K562 (cell line): ENCODE data around the gene NABP2. TPM values are rescaled to one million over a fixed set of nuclear protein-coding genes. Genes with fewer than 3 reads are reported as not detected.

Source experiments
- AFF4 ChIP-seq: sonication (generic); formaldehyde crosslinking; IDR thresholded peaks from 2 replicates; pipeline ENCODE4 v1.8.0; 2023; ENCODE audit warnings: mild to moderate bottlenecking, missing genetic modification reagents
- CC2D1A ChIP-seq: fragments of 450-650 bp; IDR thresholded peaks from 2 replicates; pipeline ENCODE4 v1.6.1; 2017; ENCODE audit warnings: mild to moderate bottlenecking
- CHD1 ChIP-seq: fragments of 200-600 bp; sonication (generic); IDR thresholded peaks from one replicate; pipeline ENCODE4 v1.6.1; 2012; ENCODE audit warnings: mild to moderate bottlenecking, moderate library complexity, low read length, inconsistent platforms
- CREB3L1 ChIP-seq: fragments of 450-650 bp; IDR thresholded peaks from 2 replicates; pipeline ENCODE4 v1.6.1; 2014; ENCODE audit warnings: low read depth, mild to moderate bottlenecking, moderate library complexity, borderline replicate concordance
- DEAF1 ChIP-seq: fragments of 450-650 bp; formaldehyde crosslinking; IDR thresholded peaks from 2 replicates; pipeline ENCODE4 v1.4.0; 2020; ENCODE audit warnings: mild to moderate bottlenecking, moderate library complexity
- DIDO1 ChIP-seq: fragments of 450-650 bp; IDR thresholded peaks from 2 replicates; pipeline ENCODE4 v1.6.1; 2016; ENCODE audit warnings: low read depth, missing biosample characterization, missing genetic modification characterization
- ID3 ChIP-seq, 2 experiments: fragments of 250-450 bp in 1 of 2; fragments of 450-650 bp in 1 of 2; sonication (Bioruptor Pico) in 1 of 2; IDR thresholded peaks; 2 replicates each; pipeline versions ENCODE4 v1.6.1 to v1.8.0; 2016 to 2021; ENCODE audit warnings: mild to moderate bottlenecking in 2 of 2, moderate library complexity in 2 of 2, missing compliant biosample characterization in 1 of 2, missing genetic modification characterization in 1 of 2
- L3MBTL2 ChIP-seq: fragments of 450-650 bp; IDR thresholded peaks from 2 replicates; pipeline ENCODE4 v1.6.1; 2016; ENCODE audit warnings: mild to moderate bottlenecking, moderate library complexity
- NUFIP1 ChIP-seq: fragments of 450-650 bp; IDR thresholded peaks from 2 replicates; pipeline ENCODE4 v1.6.1; 2018; ENCODE audit not compliant: partially characterized antibody
- POLR3A ChIP-seq: IDR thresholded peaks from 2 replicates; pipeline ENCODE4 v1.6.1; 2011; ENCODE audit warnings: borderline replicate concordance, mild to moderate bottlenecking, moderate library complexity; ENCODE audit not compliant: insufficient read length, insufficient read depth; ENCODE audit errors: extremely low read depth
- PRPF4 ChIP-seq: fragments of 200-400 bp; formaldehyde crosslinking; IDR thresholded peaks from one replicate; pipeline ENCODE4 v1.6.1; 2017; ENCODE audit warnings: low read length, low read depth, mild to moderate bottlenecking; ENCODE audit not compliant: insufficient read depth, poor library complexity, severe bottlenecking
- ZNF133 ChIP-seq: fragments of 250-450 bp; sonication (Bioruptor Pico); IDR thresholded peaks from 2 replicates; pipeline ENCODE4 v1.4.0; 2020; ENCODE audit warnings: mild to moderate bottlenecking
- ZNF277 ChIP-seq: fragments of 250-450 bp; sonication (Bioruptor Pico); IDR thresholded peaks from 2 replicates; pipeline ENCODE4 v1.8.0; 2022; ENCODE audit warnings: inconsistent platforms, mild to moderate bottlenecking, moderate library complexity, borderline replicate concordance
- ZNF408 ChIP-seq: fragments of 250-450 bp; sonication (Bioruptor Pico); IDR thresholded peaks from 2 replicates; pipeline ENCODE4 v1.4.0; 2020; ENCODE audit warnings: low read depth, mild to moderate bottlenecking, moderate library complexity
- ZNF436 ChIP-seq: fragments of 250-450, 450-650 bp; sonication (Bioruptor Pico); formaldehyde crosslinking; IDR thresholded peaks from 2 replicates; pipeline ENCODE4 v1.7.0; 2020; ENCODE audit warnings: mild to moderate bottlenecking
- ZNF551 ChIP-seq: fragments of 250-450 bp; sonication (Bioruptor Pico); IDR thresholded peaks from 2 replicates; pipeline ENCODE4 v1.5.0; 2021; ENCODE audit warnings: mild to moderate bottlenecking, moderate library complexity
- ZNF766 ChIP-seq: fragments of 200-800 bp; sonication (Bioruptor generic); conservative IDR thresholded peaks from 2 replicates; pipeline ENCODE4 v1.6.1; 2016; ENCODE audit warnings: missing genetic modification characterization, missing compliant biosample characterization
- polyA plus RNA-seq, 8 experiments: library from polyadenylated mRNA; depleted of rRNA in 4 of 8; stranded (reverse) in 5 of 8; unstranded in 3 of 8; fragments of >200 nt; fragmentation: Nextera tagmentation in 2 of 8; fragmentation: Illumina TruSeq in 1 of 8; extraction: Ambion mirVana in 2 of 8; extraction: Trizol in 1 of 8; gene quantifications; 2 replicates each; pipeline versions ENCODE4 v1.2.1 to v1.2.3, GENCODE V29; 2011 to 2014; ENCODE audit warnings: inconsistent platforms in 1 of 8, missing spikeins in 1 of 8
- total RNA-seq, 7 experiments: library from RNA; depleted of rRNA in 6 of 7; stranded (reverse); fragments of >200 nt in 6 of 7; fragmentation: Illumina TruSeq in 2 of 7; extraction: Trizol in 2 of 7; gene quantifications; 2 replicates each; pipeline versions ENCODE4 v1.2.1 to v1.2.3, GENCODE V29; 2011 to 2021; ENCODE audit warnings: low replicate concordance in 1 of 7

NABP2 gene
- total and polyA plus RNA-seq, 9 of the 15 experiments (the other 6 are each of a cell fraction or from before 2014, with no cell fraction given), result 11.3 to 60.6 (median 43.5) TPM

- no peak for TF ChIP-seq ZNF277 (CRISPR knock-in tag)
- no peak for TF ChIP-seq DIDO1 (tag)
- TF ChIP-seq ZNF436 (CRISPR knock-in tag), result no peak
- no peak for TF ChIP-seq ZNF133
- peak; percentile 82 for TF ChIP-seq CREB3L1
- TF ChIP-seq CC2D1A, result 0 out of 2 replicates have a peak, but pooled peaks have one; percentile 23
- TF ChIP-seq ZNF551 (CRISPR knock-in tag), result no peak
- TF ChIP-seq POLR3A, result no peak
- TF ChIP-seq CHD1, result peak; percentile 72
- no peak for TF ChIP-seq ID3 (CRISPR knock-in tag; IDR thresholded peaks at IDR 0.05)
- TF ChIP-seq ID3 (tag; IDR thresholded peaks at IDR 0.05), result no peak
- no peak for TF ChIP-seq AFF4
- TF ChIP-seq ZNF766 (CRISPR knock-in tag), result peak; percentile 67; the same call in 1 of the 2 replicates
- no peak for TF ChIP-seq DEAF1 (CRISPR knock-in tag)
- no peak for TF ChIP-seq ZNF408 (CRISPR knock-in tag)
- TF ChIP-seq NUFIP1, result no peak
- peak; percentile 83 for TF ChIP-seq L3MBTL2
- no peak for TF ChIP-seq PRPF4
These were observed 2.2 kb upstream of the NABP2 start, which contains the start of gene RNF41 (continued) for GRCh38 chr12:56221757-56222530.
